Epithelial cell of esophagus (primary cell): Measurements from ENCODE around the gene RBM17.

Source experiments
- DNase-seq: peaks from one replicate; pipeline ENCODE4 v3.0.0; 2010; ENCODE audit warnings: low read depth
- H3K4me3 ChIP-seq: 2 replicates; pipeline ENCODE4 v1.5.1; 2011; ENCODE audit warnings: mild to moderate bottlenecking, low read length, control low read depth
- CTCF ChIP-seq: IDR thresholded peaks from 2 replicates; pipeline ENCODE4 v1.5.1; 2011; ENCODE audit warnings: low read depth, mild to moderate bottlenecking, low read length, control low read depth, inconsistent platforms; ENCODE audit not compliant: insufficient read depth; ENCODE audit errors: missing control alignments

Gene RBM17

GRCh38 chr10:6092731-6093130, 3.9 kb downstream of the RBM17 start:
- DNase-seq: no peak
- H3K4me3 ChIP-seq: no peak overlapping the region
- no peak for TF ChIP-seq CTCF

DNA sequence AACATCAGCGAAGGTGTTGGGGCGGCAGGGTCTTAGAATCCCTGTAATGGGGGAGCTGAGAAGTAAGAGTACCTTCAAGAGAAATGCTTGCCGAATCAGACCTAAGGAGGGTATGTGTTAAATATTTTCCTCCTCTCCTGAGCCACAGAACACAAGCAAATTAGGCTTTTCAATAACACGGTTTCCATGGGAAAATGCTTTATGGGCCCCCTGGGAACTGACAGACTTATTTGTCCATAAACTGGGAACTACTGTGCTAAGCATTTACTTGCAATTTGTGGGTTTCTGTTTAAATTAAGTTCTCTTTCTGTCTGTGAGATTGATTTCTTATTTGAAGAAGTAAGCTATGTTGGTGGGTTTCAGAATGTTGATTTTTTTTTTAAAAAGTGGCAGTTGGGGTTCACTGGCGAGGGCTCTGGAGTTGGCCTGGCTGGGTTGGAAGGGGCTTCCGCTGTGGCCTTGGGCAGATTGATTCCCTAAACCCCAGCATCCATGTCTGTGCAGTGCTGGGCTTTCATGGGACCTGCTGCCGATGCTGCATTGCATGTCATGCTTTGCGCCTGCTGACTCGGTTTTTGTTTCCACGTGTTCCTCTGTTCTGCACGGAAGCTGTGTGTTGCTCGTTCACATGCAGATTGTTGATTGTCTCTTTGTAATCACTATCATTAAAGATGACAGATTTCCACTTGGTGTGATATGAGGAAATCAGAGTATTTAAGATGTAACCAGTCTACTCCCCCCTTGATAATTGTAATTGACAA, 7.2 kb downstream of the RBM17 start:
- TF ChIP-seq CTCF: no peak
- DNase-seq: no peak
- H3K4me3 ChIP-seq: no peak overlapping the region

GRCh38 chr10:6097063-6097462, 8.2 kb downstream of the RBM17 start:
- TF ChIP-seq CTCF: no peak
- DNase-seq: no peak
- no peak overlapping the region for H3K4me3 ChIP-seq

- no peak overlapping the region for H3K4me3 ChIP-seq
- DNase-seq: no peak
- TF ChIP-seq CTCF: no peak
Measured at GRCh38 chr10:6098156-6098555, 9.3 kb downstream of the RBM17 start.

DNA sequence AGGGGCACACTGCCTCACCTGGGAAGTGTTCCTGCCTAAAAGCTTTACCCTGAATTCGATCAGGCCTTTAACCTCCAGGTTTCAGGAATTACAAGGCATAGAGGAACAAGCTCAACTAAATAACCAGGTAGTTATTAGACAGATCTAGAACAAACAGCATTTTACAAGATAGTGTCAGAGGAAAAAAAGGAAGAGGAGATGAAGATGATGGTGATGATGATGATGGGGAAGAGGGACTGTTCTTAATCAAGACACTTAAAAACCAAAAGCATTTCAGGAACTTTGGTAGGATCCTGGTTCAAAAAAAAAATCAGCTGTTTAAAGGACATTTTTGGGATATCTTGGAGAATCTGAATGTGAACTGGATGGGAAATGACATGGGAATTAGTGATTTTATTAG, 11.5 kb downstream of the RBM17 start:
- TF ChIP-seq CTCF: no peak
- DNase-seq: no peak
- no peak overlapping the region for H3K4me3 ChIP-seq

GRCh38 chr10:6101181-6101580, 12.3 kb downstream of the RBM17 start:
- no peak for DNase-seq
- no peak for TF ChIP-seq CTCF
- no peak overlapping the region for H3K4me3 ChIP-seq

- DNase-seq: no peak
Measured at GRCh38 chr10:6102128-6102527, 13.3 kb downstream of the RBM17 start.

More at GRCh38 chr10:6102128-6102527, 13.3 kb downstream of the RBM17 start:
- TF ChIP-seq CTCF: no peak
- H3K4me3 ChIP-seq: no peak overlapping the region
